Lung (tissue), 12 donors: Measurements from ENCODE around the gene IP6K3. TPM values are rescaled to one million over a fixed set of nuclear protein-coding genes. Genes with fewer than 3 reads are reported as not detected.

Source experiments
- ATAC-seq: fragments of 200-7000 bp; cut with Tn5 transposase; one replicate; pipeline ENCODE4 v1.9.1; 2020; ENCODE audit warnings: moderate number of reproducible peaks; ENCODE audit not compliant: insufficient read depth, low FRiP score
- DNase-seq, 3 donors: peaks; one replicate each; pipeline ENCODE4 v3.0.0-alpha.2; 2013 to 2017
- H3K27ac ChIP-seq, 2 donors: one replicate each; pipeline ENCODE4 v1.5.1; 2013; ENCODE audit warnings: mild to moderate bottlenecking in 2 of 2, moderate library complexity in 2 of 2, control low read depth in 1 of 2, inconsistent platforms in 1 of 2, low read depth in 1 of 2, low read length in 1 of 2
- H3K27me3 ChIP-seq, 3 donors: one replicate each; pipeline ENCODE4 v1.5.1; 2013; ENCODE audit warnings: low read length in 2 of 3; ENCODE audit not compliant: control insufficient read depth in 3 of 3, insufficient read depth in 3 of 3
- H3K36me3 ChIP-seq, 4 donors: one replicate each; pipeline ENCODE4 v1.5.1; 2013; ENCODE audit warnings: low read length in 4 of 4, mild to moderate bottlenecking in 1 of 4, moderate library complexity in 1 of 4; ENCODE audit not compliant: control insufficient read depth in 4 of 4, insufficient read depth in 4 of 4
- H3K4me1 ChIP-seq, 5 donors: one replicate each; pipeline ENCODE4 v1.5.1; 2013; ENCODE audit warnings: low read length in 5 of 5, mild to moderate bottlenecking in 2 of 5, moderate library complexity in 1 of 5; ENCODE audit not compliant: control insufficient read depth in 5 of 5, insufficient read depth in 5 of 5
- H3K4me3 ChIP-seq: one replicate; pipeline ENCODE4 v1.5.1; 2013; ENCODE audit warnings: mild to moderate bottlenecking, control low read depth, moderate library complexity
- H3K9ac ChIP-seq, 2 donors: one replicate each; pipeline ENCODE4 v1.5.1; 2013; ENCODE audit warnings: low read length in 2 of 2, control low read depth in 1 of 2; ENCODE audit not compliant: insufficient read depth in 1 of 2
- H3K9me3 ChIP-seq, 4 donors: one replicate each; pipeline ENCODE4 v1.5.1; 2013; ENCODE audit warnings: low read length in 3 of 4, mild to moderate bottlenecking in 1 of 4, moderate library complexity in 1 of 4; ENCODE audit not compliant: control insufficient read depth in 4 of 4, insufficient read depth in 3 of 4
- WGBS, 2 donors: extraction: QIAGEN DNeasy Blood & Tissue Kit; methylation state at CpG; one replicate each; pipeline ENCODE4 v1.1.7; 2013; 5-methylcytosine and 5-hydroxymethylcytosine counted together
- polyA plus RNA-seq, 2 donors: library from polyadenylated mRNA; stranded (reverse); fragments of 200-250 nt; gene quantifications; one replicate each; pipeline ENCODE4 v1.2.1, GENCODE V29; 2013
- total RNA-seq, 2 donors: library from RNA; depleted of rRNA in 1 of 2; stranded (reverse); fragments of >200 nt in 1 of 2; gene quantifications; one replicate each; pipeline ENCODE4 v1.2.1, GENCODE V29; 2014 to 2021
- TF ChIP-seq, protein P1 (sequence below): IDR thresholded peaks from 2 replicates; pipeline ENCODE4 v1.5.1; 2012; ENCODE audit warnings: mild to moderate bottlenecking; ENCODE audit errors: control extremely low read depth, extremely low read depth
- donor health status: control.
- donor health status: control.
- donor health status: Bipolar disorder and iron deficiency.
- donor health status: healthy.
- donor health status: DM: yes; HTN: yes; CAD: no.

Gene IP6K3
- total and polyA plus RNA-seq, 4 donors, result 1.3 to 3.9 (median 2.5) TPM

DNA sequence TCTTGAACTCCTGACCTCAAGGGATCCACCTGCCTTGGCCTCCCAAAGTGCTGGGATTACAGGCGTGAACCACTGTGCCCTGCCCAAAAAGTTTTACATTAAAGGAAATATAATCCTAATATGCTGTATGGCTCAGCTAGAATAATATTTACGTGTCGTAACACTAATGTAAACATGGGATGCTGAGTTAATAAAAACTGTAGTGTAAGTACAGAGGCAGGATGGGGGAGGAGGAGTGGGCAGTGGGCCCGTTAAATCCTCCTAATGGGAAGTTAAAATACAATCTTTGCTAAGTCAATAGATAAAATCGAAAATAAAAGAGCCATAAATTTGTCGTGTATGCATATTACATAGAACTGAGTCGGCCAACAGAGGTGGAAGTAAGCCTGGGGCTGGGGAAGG, 12.1 kb upstream of the IP6K3 start:
- no peaks in the 10 kb centered on the region for H3K36me3 ChIP-seq
- H3K9me3 ChIP-seq, result no peaks in the 10 kb centered on the region
- H3K4me3 ChIP-seq, result no peak overlapping the region
- H3K27me3 ChIP-seq, result no peaks in the 10 kb centered on the region
- ATAC-seq (no peak), DNase-seq (peak; percentile 75 to 93 (median 90))
- peak overlapping the region in 1 of 2 donors; percentile 38 for H3K9ac ChIP-seq
- TF ChIP-seq, protein P1, sequence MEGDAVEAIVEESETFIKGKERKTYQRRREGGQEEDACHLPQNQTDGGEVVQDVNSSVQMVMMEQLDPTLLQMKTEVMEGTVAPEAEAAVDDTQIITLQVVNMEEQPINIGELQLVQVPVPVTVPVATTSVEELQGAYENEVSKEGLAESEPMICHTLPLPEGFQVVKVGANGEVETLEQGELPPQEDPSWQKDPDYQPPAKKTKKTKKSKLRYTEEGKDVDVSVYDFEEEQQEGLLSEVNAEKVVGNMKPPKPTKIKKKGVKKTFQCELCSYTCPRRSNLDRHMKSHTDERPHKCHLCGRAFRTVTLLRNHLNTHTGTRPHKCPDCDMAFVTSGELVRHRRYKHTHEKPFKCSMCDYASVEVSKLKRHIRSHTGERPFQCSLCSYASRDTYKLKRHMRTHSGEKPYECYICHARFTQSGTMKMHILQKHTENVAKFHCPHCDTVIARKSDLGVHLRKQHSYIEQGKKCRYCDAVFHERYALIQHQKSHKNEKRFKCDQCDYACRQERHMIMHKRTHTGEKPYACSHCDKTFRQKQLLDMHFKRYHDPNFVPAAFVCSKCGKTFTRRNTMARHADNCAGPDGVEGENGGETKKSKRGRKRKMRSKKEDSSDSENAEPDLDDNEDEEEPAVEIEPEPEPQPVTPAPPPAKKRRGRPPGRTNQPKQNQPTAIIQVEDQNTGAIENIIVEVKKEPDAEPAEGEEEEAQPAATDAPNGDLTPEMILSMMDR, result no peak
- peaks cover 0 to 52% (median 17%) of the 10 kb centered on the region in 5 donors for H3K4me1 ChIP-seq
- H3K27ac ChIP-seq, result no peak overlapping the region
- 38 to 67% methylated on average over 7 of the region's 7 CpGs for WGBS, 2 donors

DNA sequence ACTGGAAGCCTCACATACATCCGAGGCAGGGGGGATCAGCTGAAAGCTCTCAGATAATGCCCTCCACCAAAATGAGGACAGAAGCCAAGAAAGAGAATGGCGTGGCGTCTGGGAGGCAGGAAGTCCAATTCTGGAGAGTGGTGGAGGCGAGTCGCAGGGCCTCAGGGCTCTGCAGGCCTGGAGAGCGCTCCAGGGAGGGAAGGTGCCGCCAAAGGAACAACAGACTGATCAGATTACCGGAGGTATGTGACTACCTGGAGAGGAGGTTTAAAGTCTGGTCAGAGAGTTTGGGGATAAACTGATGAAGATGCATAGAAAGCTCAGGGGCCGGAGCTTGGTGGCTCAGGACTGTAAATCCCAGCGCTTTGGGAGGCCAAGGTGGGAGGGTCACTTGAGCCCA, 11.2 kb upstream of the IP6K3 start:
- DNase-seq, result no peak
- Histone ChIP-seq H3K4me1 (peaks cover 0 to 44% (median 17%) of the 10 kb centered on the region in 5 donors), H3K27ac (no peak overlapping the region), H3K36me3 (no peaks in the 10 kb centered on the region), H3K9ac (no peak overlapping the region), H3K27me3 (no peaks in the 10 kb centered on the region), H3K9me3 (no peaks in the 10 kb centered on the region), H3K4me3 (no peak overlapping the region)
- ATAC-seq, result no peak
- TF ChIP-seq, protein P1, result no peak
- WGBS, 2 donors, result 86 to 92% methylated on average over 10 of the region's 10 CpGs

DNA sequence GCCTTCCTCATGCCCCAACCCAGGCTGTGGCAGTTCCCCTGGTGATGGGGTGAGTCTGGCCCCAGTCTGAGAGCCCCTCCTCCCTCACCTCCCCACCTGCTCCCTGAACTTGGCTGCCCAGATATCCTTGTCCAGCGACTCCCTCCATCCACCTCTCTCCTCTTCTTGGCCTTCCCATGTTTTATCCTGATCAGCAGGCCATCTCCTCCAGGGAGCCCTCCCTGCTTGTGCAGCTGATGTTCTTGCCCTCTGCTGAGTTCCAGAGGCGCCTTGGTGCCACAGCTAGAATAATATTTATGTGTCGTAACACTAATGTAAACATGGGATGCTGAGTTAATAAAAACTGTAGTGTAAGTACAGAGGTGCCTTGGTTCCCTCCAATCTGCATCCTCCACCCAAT, 10.4 kb upstream of the IP6K3 start:
- H3K27me3 ChIP-seq, result no peaks in the 10 kb centered on the region
- H3K4me1 ChIP-seq, result peaks cover 0 to 42% (median 20%) of the 10 kb centered on the region in 5 donors
- 73 to 76% methylated on average over 3 of the region's 3 CpGs for WGBS, 2 donors
- H3K9ac ChIP-seq, result no peak overlapping the region
- TF ChIP-seq, protein P1, result no peak
- DNase-seq, result peak in 2 of 3 donors; percentile 29 to 38
- no peaks in the 10 kb centered on the region for H3K36me3 ChIP-seq
- no peaks in the 10 kb centered on the region for H3K9me3 ChIP-seq
- ATAC-seq, result no peak
- H3K27ac ChIP-seq, result no peak overlapping the region
- no peak overlapping the region for H3K4me3 ChIP-seq

DNA sequence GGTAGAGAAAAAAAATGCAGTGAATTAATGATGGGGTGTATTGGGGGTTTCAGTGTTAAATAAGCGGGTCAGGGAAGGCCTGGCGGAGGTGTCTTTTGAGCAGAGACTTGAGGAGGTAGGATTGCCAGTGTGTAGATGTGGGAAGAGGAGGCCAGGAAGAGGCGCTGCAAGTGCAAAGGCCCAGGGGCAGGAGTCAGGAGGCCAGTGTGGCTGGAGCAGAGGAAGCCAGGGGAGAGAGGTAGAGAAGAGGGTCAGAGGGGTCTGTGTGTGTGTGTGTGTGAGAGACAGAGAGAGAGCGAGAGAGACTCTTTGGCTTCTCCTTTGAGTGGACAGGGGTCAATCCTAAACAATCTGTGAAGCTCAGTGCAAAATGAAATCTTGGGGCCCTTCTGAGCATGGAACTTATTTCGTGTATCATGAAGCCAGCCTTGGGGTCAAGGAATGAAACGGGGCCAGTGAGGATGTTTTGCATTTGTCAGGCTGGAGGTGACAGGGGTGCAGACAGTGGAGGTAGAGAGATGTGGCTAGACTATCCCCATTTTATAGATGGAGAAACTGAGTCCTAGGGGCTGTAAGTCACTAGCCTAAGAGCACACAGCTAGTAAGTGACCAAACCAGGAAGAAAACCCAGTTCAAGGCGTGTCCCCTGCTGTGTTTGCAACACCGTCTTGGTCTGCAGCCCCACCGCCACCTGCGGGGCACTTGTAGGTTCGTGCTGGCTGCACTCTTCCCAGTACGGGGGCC, 9.7 kb upstream of the IP6K3 start:
- H3K36me3 ChIP-seq, result no peaks in the 10 kb centered on the region
- H3K4me3 ChIP-seq, result no peak overlapping the region
- DNase-seq (no peak), ATAC-seq (no peak)
- H3K9ac ChIP-seq, result no peak overlapping the region
- H3K27ac ChIP-seq, result no peak overlapping the region
- TF ChIP-seq, protein P1, result no peak
- WGBS, 2 donors, result 85% methylated on average over 12 of the region's 12 CpGs
- no peaks in the 10 kb centered on the region for H3K9me3 ChIP-seq
- H3K27me3 ChIP-seq, result no peaks in the 10 kb centered on the region
- peaks cover 0 to 42% (median 23%) of the 10 kb centered on the region in 5 donors for H3K4me1 ChIP-seq
